T-helper 1 cell treated with Interleukin-12 subunit alpha and Interleukin-12 subunit beta and Interleukin-4 antibody, amounts not matched to agents 30 ng/mL and 1 ng/mL, for 36 hours (primary cell): ENCODE results near the gene SLC25A14. TPM values are rescaled to one million over a fixed set of nuclear protein-coding genes. Genes with fewer than 3 reads are reported as not detected.

Source experiments
- intact Hi-C: fragments of 100-400 bp; cut with micrococcal nuclease; formaldehyde crosslinking; loops from one replicate; pipeline ENCODE4 v1.15.1; 2024
- total RNA-seq: library from RNA; stranded (reverse); gene quantifications from 2 replicates; pipeline ENCODE4 v1.2.3, GENCODE V29; 2022

SLC25A14 gene
- total RNA-seq, 1 donor from 2014 or later, result 12.2 TPM

- intact Hi-C loops, result no loop called here
Measured at GRCh38 chrX:130376077-130376476, 36.4 kb downstream of the SLC25A14 start.

DNA sequence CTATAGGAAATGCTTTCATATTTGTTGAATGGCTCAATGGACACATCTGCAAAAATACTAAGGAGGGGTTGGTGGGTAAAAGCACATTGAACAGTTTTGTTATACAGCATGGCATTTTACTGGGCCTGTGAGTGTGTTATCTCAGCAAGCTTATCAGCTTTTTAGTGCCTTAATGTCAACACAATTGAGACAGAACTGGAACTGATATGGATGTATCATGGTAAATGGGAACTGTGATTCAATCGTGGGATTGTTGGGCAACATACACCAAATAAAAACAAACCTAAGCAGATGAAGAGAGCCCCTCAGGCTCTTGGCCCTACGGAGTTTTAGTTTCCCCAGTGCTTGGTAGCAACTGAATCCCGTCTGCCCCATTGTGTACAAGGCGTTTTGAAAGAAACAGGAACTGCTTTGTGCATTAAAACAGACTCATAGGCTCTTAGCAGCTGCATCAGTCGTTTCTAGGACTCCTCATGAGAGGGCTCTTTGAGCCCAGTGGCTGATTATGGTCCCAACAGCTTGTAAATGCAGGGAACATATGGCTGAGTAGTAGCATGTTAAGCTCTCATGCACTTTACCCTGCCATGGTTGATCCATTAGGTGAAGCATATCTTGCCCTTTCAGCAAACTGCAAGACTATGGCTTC lies 38.4 kb downstream of the SLC25A14 start:
- intact Hi-C loops, result no loop called here

DNA sequence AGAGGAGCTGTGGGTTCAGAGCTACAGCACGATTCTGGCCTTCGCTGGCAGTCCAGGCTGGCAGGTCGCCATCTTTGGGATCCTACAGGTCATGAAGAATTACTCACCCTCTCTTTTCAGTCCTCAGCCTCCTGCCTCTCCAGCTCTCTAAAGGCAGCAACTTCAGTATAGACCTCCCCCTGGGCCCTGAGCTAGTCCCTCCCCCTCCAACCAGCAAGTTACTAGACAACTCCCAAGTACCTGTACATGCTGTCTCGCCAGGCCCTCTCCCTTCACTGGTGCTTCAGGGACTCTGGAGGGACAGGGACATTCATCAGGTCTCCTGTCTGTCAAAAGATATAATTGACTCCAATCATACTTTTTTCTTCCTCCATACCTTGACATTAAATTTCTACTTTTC lies 45.8 kb downstream of the SLC25A14 start, which contains the start of gene GPR119:
Gene GPR119 (minus strand): TSS at position 155 of the 400 bp plus-strand sequence. CDS start 227 bp downstream, outside the sequence.
- intact Hi-C loops, result no loop called here

DNA sequence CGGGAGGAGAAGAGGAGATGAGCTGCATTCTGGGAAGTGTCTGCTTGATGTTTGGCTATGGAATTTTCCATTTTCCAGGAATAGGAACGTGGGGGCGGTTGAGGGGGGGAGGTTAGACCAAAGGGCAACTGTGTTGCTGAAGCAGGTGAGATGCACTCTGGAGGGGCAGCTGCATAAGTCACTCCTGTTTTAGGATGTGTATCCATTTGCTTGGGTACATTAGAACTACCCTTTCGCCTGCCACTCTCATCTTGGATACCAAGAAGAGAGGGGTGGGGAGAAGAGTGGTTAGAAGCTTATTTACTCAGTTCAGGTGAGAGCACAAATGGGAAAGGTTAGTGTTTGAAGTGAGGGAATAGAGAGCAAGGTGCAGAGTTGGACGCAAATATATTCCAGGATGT lies 46.7 kb downstream of the SLC25A14 start:
- intact Hi-C loops, result no loop called here

DNA sequence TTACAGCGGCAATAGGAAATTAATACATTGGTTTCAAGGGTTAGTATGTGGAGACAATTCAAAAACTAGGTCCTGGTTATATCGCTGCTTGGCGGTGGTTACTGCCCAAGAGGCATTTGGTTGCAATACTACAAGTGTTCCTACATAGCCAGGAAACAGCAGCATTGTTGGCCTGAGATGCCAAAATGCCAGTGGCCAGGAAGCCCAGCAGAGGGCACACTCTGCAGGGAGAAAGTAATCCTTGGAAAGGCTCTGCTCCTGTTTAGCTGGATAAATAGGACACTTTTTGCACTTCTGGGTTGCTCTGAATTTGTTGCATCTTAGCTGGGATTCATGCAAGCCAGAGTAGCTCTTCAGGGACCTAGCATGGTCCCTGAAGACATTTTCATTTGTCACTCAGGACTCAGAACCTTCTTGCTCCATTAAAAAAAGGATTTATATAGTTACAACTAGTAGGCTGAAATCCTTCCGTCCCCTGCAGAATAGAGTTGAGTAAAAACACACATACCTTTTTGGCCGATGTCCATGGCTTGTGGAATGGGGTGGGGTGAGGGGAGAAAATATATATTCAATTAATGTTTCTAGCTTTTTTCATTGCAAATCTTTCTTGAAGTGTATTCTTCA lies 53.8 kb downstream of the SLC25A14 start:
- intact Hi-C loops, result no loop called here

DNA sequence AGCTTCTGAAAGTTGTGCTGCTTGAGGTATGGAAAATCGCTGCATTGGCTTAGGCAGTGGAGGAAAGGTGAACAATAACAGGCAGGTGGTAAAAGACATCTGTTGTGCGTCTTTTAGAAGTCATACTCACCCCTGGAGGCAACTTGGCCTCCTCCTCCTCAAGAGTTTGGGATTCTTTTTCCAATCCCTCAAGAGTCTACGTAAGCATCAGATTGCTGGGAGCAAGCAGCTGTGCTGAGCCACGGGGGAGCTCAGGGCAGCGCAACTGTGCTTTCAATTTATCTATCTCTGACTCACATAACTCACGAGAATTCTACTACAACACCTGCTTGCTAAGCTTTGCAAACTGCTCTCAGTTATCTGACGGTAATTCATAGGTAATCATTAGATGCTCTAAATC lies 55.6 kb downstream of the SLC25A14 start:
- intact Hi-C loops, result no loop called here

DNA sequence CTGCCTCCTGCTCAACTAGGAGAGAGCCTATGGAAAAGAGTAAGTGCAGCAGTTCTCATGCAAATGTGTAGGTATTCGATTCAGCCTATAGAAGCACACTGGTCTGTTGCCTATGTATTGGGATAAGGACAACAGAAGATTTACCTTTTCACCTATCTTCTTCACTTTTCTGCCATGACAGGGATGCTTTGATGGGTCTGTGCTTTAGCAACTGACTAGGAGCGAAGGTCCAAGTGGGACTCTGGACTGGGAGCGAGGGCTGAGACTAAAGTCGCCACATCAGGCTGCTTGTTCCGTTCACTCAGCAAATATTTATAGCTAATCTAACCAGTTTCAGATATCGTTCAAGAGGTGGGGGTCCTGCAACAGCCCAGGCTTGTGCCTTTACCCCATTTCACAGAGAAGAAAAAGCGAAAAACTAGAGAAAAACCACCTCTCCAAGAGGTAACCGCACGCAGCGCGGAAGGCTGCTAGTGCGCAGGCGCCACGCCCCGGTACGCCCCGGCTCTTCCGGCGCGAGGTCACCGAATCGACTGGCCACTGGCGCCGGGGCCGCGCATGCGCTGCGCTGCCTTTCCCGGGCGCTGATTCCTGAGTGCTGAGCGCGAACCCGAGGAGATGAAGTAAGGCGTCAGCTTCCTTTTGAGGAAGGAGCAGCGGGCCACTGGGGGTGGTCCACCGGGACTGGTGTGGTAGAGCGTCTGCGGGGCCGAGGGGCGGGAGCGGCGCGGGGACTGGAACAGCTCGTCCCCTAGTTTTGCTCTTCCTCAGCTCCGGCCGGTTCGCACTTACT lies 61.9 kb downstream of the SLC25A14 start, which contains the start of gene RBMX2:
Gene RBMX2 (plus strand): TSS at position 573 of the 793 bp plus-strand sequence. CDS start 46 bp downstream, at position 619.
- intact Hi-C loops, result loop anchor here (1.0 to 10.0 kb wide), 11 partner anchors 62 to 1815 kb away; partner anchors contain the start of genes ENOX2, RAB33A, SLC25A14 and UTP14A

- intact Hi-C loops, result loop anchor here (1.0 to 10.0 kb wide), 6 partner anchors 230 to 1815 kb away; partner anchors contain the start of genes RAB33A and ZDHHC9
Measured at GRCh38 chrX:130402208-130402684, 62.5 kb downstream of the SLC25A14 start.

GRCh38 chrX:130413415-130413814 lies 73.7 kb downstream of the SLC25A14 start:
- intact Hi-C loops, result no loop called here

DNA sequence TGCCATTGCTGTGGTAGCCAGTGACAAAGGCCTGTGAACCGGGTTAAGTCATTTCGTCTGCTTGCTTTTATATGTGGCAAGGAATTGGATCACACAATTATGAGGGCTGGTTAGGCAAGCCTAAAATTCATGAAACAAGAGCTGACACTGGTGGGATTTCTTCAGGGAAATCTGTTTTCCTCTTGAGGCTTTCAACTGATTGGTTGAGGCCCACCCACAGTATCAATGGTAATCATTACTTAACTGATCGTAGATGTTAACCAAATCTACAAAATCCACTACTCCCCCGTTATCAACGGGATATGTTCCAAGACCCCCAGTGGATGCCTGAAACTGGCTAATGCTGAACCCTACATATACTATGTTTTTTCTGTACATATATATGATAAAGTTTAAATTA lies 75.1 kb downstream of the SLC25A14 start:
- intact Hi-C loops, result no loop called here

DNA sequence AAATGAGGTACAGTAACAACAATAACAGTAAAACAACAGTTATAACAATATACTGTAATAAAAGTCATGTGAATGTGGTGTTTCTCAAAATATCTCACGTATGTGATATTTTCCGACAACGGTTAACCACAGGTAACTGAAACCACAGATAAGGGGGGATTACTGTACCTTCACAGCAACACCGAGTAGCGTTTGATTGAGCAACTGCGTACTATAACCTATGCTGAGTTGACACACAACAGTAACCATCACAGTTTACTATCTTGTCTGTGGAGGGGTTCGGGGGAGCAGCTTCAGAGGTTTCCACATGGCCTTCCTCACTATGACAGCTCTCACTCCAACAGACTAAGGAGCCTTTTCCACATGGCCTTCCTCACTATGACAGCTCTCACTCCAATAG lies 75.5 kb downstream of the SLC25A14 start:
- intact Hi-C loops, result no loop called here

- intact Hi-C loops, result no loop called here
Measured at GRCh38 chrX:130416785-130417184, 77.1 kb downstream of the SLC25A14 start.

- intact Hi-C loops, result no loop called here
Measured at GRCh38 chrX:130418066-130418465, 78.3 kb downstream of the SLC25A14 start.

GRCh38 chrX:130418740-130419139 lies 79.0 kb downstream of the SLC25A14 start:
- intact Hi-C loops, result no loop called here

DNA sequence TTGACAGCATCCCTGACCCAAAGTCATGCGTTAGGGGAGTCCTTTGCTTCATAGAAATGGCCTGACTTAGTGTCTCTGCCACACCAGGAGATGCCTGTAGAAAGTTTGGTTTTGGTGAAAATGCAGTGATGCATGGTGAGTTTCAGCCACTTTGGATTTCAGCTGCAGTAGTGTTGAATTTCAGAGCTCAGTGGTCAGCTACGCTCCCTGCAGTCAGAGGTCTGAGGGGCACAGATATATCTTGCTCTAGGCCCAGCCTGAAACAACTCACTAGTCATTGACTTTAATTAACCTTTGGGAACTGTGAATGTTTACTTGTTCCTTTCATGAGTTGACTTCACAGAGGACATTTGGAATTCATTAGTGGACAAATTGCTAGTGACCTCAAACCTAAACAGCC lies 79.5 kb downstream of the SLC25A14 start:
- intact Hi-C loops, result no loop called here

Other genes starting within 250 kb of the SLC25A14 start
- 38.8 and 39.3 TPM in 2 replicates for gene ELF4, start 229.4 kb upstream of the SLC25A14 start, total RNA-seq
- 36.2 and 36.8 TPM in 2 replicates for gene AIFM1, start 174.1 kb upstream of the SLC25A14 start, total RNA-seq
- gene RAB33A, start 168.0 kb upstream of the SLC25A14 start, total RNA-seq, result 24.7 and 26.4 TPM in 2 replicates
- 5.0 and 5.8 TPM in 2 replicates for gene ZNF280C, start 71.0 kb upstream of the SLC25A14 start, total RNA-seq
- gene GPR119, start 45.8 kb downstream of the SLC25A14 start, total RNA-seq, result not detected in 2 replicates
- gene RBMX2, start 62.1 kb downstream of the SLC25A14 start, total RNA-seq, result 23.5 and 26.6 TPM in 2 replicates